HepG2 (cell line): Measurements from ENCODE around the gene FABP1. TPM values are rescaled to one million over a fixed set of nuclear protein-coding genes. Genes with fewer than 3 reads are reported as not detected.

Experiments
- FOXO1 ChIP-seq: sonication (generic); formaldehyde crosslinking; IDR thresholded peaks from 2 replicates; pipeline ENCODE4 v1.4.0; 2020; ENCODE audit warnings: missing genetic modification reagents
- HDAC2 ChIP-seq: sonication (generic); formaldehyde crosslinking; IDR thresholded peaks from 2 replicates; pipeline ENCODE4 v1.4.0; 2020; ENCODE audit warnings: missing genetic modification reagents
- JDP2 ChIP-seq: sonication (generic); formaldehyde crosslinking; IDR thresholded peaks from 2 replicates; pipeline ENCODE4 v1.8.1; 2022; ENCODE audit warnings: missing genetic modification reagents, borderline replicate concordance
- SAP130 ChIP-seq: IDR thresholded peaks from 2 replicates; pipeline ENCODE4 v1.6.1; 2016; ENCODE audit warnings: low read depth
- TOPORS ChIP-seq: sonication (generic); formaldehyde crosslinking; IDR thresholded peaks from 2 replicates; pipeline ENCODE4 v1.8.0; 2023; ENCODE audit warnings: mild to moderate bottlenecking, missing genetic modification reagents
- ZBTB39 ChIP-seq: sonication (generic); formaldehyde crosslinking; IDR thresholded peaks from 2 replicates; pipeline ENCODE4 v1.5.0; 2020; ENCODE audit warnings: missing genetic modification reagents
- ZFP91 ChIP-seq: sonication (generic); formaldehyde crosslinking; IDR thresholded peaks from 2 replicates; pipeline ENCODE4 v1.9.0; 2022; ENCODE audit warnings: missing genetic modification reagents, mild to moderate bottlenecking, borderline replicate concordance
- ZNF253 ChIP-seq: sonication (generic); formaldehyde crosslinking; IDR thresholded peaks from 2 replicates; pipeline ENCODE4 v1.8.0; 2022; ENCODE audit warnings: mild to moderate bottlenecking, missing genetic modification reagents, borderline replicate concordance
- ZNF407 ChIP-seq: sonication (generic); formaldehyde crosslinking; IDR thresholded peaks from one replicate; pipeline ENCODE4 v1.5.1; 2020; ENCODE audit warnings: mild to moderate bottlenecking, missing genetic modification reagents; ENCODE audit errors: not compliant biosample characterization
- ZNF549 ChIP-seq: sonication (generic); formaldehyde crosslinking; IDR thresholded peaks from 2 replicates; pipeline ENCODE4 v1.5.0; 2020; ENCODE audit warnings: missing genetic modification reagents
- ZNF710 ChIP-seq: sonication (generic); formaldehyde crosslinking; IDR thresholded peaks from 2 replicates; pipeline ENCODE4 v1.5.0; 2020; ENCODE audit warnings: mild to moderate bottlenecking, missing genetic modification reagents, borderline replicate concordance
- polyA plus RNA-seq, 8 experiments: library from polyadenylated mRNA; depleted of rRNA in 3 of 8; stranded (reverse) in 7 of 8; unstranded in 1 of 8; fragments of >200 nt; fragmentation: Illumina TruSeq in 4 of 8; extraction: Trizol in 4 of 8; gene quantifications; 2 replicates each; pipeline versions ENCODE4 v1.2.1 to v1.2.3, GENCODE V29; 2011 to 2016; ENCODE audit warnings: low read depth in 4 of 8, missing spikeins in 1 of 8, mixed read lengths in 1 of 8; ENCODE audit not compliant: insufficient read depth in 1 of 8
- total RNA-seq, 5 experiments: library from RNA; depleted of rRNA; stranded (reverse); fragments of >200 nt; fragmentation: Illumina TruSeq; extraction: Trizol; gene quantifications; 2 replicates each; pipeline ENCODE4 v1.2.3, GENCODE V29; 2016; ENCODE audit warnings: low read depth in 1 of 5

The FABP1 gene
- total and polyA plus RNA-seq, 2 of the 13 experiments (the other 11 are each of a cell fraction or from before 2014, with no cell fraction given), result 644 to 1,608 TPM

- peak; percentile 71 for TF ChIP-seq ZFP91 (CRISPR knock-in tag)
- peak; percentile 65; the same call in 1 of the 2 replicates for TF ChIP-seq JDP2
- TF ChIP-seq SAP130, result peak; percentile 88
- TF ChIP-seq FOXO1, result peak; percentile 96
- TF ChIP-seq ZNF710, result no peak
- no peak for TF ChIP-seq ZNF549 (CRISPR knock-in tag)
- TF ChIP-seq ZNF407 (CRISPR knock-in tag), result peak; percentile 30
- peak; percentile 81 for TF ChIP-seq HDAC2 (CRISPR knock-in tag)
- TF ChIP-seq ZBTB39 (CRISPR knock-in tag), result no peak; the same call in 1 of the 2 replicates
- no peak; the same call in 1 of the 2 replicates for TF ChIP-seq TOPORS (CRISPR knock-in tag)
- TF ChIP-seq ZNF253 (CRISPR knock-in tag), result 0 out of 2 replicates have a peak, but pooled peaks have one; percentile 39
Observed at GRCh38 chr2:88127888-88128653, at the start of gene FABP1 (continued).
